Tibial nerve (tissue), 4 donors: Measurements from ENCODE around the gene NOM1.
"Not testable (repeated sequence)": the region's sequence is repeated elsewhere in the genome, so short reads cannot be mapped to it uniquely, and the experiment has no call there.

ENCODE experiments used
- CTCF ChIP-seq, 5 experiments: fragments of 200-600 bp in 3 of 5; fragments of 450-650 bp in 2 of 5; sonication (generic) in 3 of 5; IDR thresholded peaks; one replicate each; pipeline ENCODE4 v1.5.1; 2016 to 2019; ENCODE audit warnings: antibody characterized with exemption in 5 of 5, mild to moderate bottlenecking in 3 of 5, moderate library complexity in 2 of 5
- EP300 ChIP-seq, 2 donors: sonication (generic); formaldehyde crosslinking; IDR thresholded peaks; one replicate each; pipeline ENCODE4 v1.6.1; 2017; ENCODE audit warnings: antibody characterized with exemption in 2 of 2, mild to moderate bottlenecking in 1 of 2

GRCh38 chr7:156920487-156921373, 28.8 kb upstream of the NOM1 start:
- not testable (repeated sequence) for TF ChIP-seq EP300, CTCF (IDR thresholded peaks at IDR 0.05)
